ENCODE data around the gene BPI.

DNA sequence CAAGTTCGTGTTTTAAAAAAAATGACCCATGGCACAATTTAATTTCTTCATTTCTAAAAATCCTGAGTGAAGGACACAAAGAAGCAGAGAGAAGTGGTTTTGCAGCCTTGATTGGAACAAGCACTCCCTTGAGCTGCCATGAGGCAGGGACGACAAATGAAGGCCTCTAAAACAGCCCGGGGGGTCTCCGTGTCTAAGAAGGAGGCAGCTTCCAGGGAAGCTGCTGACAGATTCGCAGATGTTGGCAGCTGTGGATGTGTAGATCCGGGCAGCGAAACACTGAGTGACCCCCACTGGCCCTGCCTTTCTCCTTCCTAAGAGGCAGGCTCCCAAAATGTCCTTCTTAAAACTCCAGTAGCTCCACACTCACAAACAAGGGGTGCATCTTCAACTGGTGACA is 32.8 kb downstream of the BPI start:
- TF ChIP-seq EZH2 (IDR thresholded peaks at IDR 0.05; ENCODE audit: insufficient read depth, poor library complexity, severe bottlenecking) = no peak
- TF ChIP-seq EZH2phosphoT487 (IDR thresholded peaks at IDR 0.05; ENCODE audit: insufficient read depth, low read depth) = no peak

Data from GM23248 (cell line).